Activated CD8-positive, alpha-beta T cell treated with anti-CD3 and anti-CD28 coated beads, Interleukin-2, amount 10 ng/mL, durations not matched to agents 7 days and 5 days (primary cell): ENCODE data around the gene KRT75. TPM values are rescaled to one million over a fixed set of nuclear protein-coding genes. Genes with fewer than 3 reads are reported as not detected.
"Not testable (repeated sequence)": the region's sequence is repeated elsewhere in the genome, so short reads cannot be mapped to it uniquely, and the experiment has no call there.

Experiments used
- ATAC-seq: fragments of 150-1000 bp; cut with Tn5 transposase; one replicate; pipeline ENCODE4 v1.10.0; 2021; ENCODE audit warnings: moderate library complexity
- CTCF ChIA-PET: fragments of 350-600 bp; sonication (Branson Sonifier 250); formaldehyde crosslinking; loops from one replicate; lab custom pipeline; 2021; ENCODE audit warnings: antibody characterized with exemption; lab: Charles Lee
- POLR2A ChIA-PET: fragments of 350-600 bp; sonication (Branson Sonifier 250); formaldehyde crosslinking; loops from one replicate; lab custom pipeline; 2021; ENCODE audit warnings: antibody characterized with exemption; lab: Charles Lee
- DNase-seq: peaks from one replicate; pipeline ENCODE4 v3.0.0-alpha.2; 2020
- H3K27ac Mint-ChIP-seq: one replicate; pipeline ENCODE4 v1.8.0; 2021; ENCODE audit warnings: mild to moderate bottlenecking, mixed read lengths
- H3K27me3 Mint-ChIP-seq: one replicate; pipeline ENCODE4 v1.8.0; 2021; ENCODE audit warnings: low read depth, mixed read lengths
- H3K36me3 Mint-ChIP-seq: one replicate; pipeline ENCODE4 v1.8.0; 2021; ENCODE audit warnings: low read depth, mixed read lengths
- H3K4me1 Mint-ChIP-seq: one replicate; pipeline ENCODE4 v1.8.0; 2021; ENCODE audit warnings: low read depth, mixed read lengths
- H3K4me3 Mint-ChIP-seq: one replicate; pipeline ENCODE4 v1.8.0; 2021; ENCODE audit warnings: mild to moderate bottlenecking, mixed read lengths
- H3K9me3 Mint-ChIP-seq: one replicate; pipeline ENCODE4 v1.8.0; 2022; ENCODE audit warnings: mixed read lengths; ENCODE audit not compliant: insufficient read depth
- total RNA-seq, 2 experiments: library from RNA; stranded (reverse); gene quantifications; one replicate each; pipeline ENCODE4 v1.2.3, GENCODE V29; 2021

Gene KRT75
- total RNA-seq, 2 experiments from 2014 or later, result not detected

- CTCF ChIA-PET, result interaction anchor here (1.5 kb wide), 1 partner anchor 60 kb away, joined by 3 read pairs; no protein-coding TSS in a partner anchor
- POLR2A ChIA-PET, result no interaction called here
- Mint-ChIP-seq H3K4me3 (no peak overlapping the region), H3K36me3 (no peaks in the 10 kb centered on the region), H3K9me3 (no peaks in the 10 kb centered on the region), H3K4me1 (peaks cover 10% of the 10 kb centered on the region), H3K27me3 (peaks cover 22% of the 10 kb centered on the region), H3K27ac (no peak overlapping the region)
- ATAC-seq (no peak), DNase-seq (no peak)
Observed at GRCh38 chr12:52448228-52448627, 14.1 kb upstream of the KRT75 start.

- CTCF ChIA-PET, result interaction anchor here (1.5 kb wide), 1 partner anchor 61 kb away, joined by 3 read pairs; no protein-coding TSS in a partner anchor
- POLR2A ChIA-PET, H3K36me3 Mint-ChIP-seq, DNase-seq, H3K4me3 Mint-ChIP-seq, H3K9me3 Mint-ChIP-seq, H3K27ac Mint-ChIP-seq, ATAC-seq: not testable (repeated sequence)
- Mint-ChIP-seq H3K27me3 (peaks cover 27% of the 10 kb centered on the region), H3K4me1 (peaks cover 10% of the 10 kb centered on the region)
Observed at GRCh38 chr12:52447196-52447595, 13.0 kb upstream of the KRT75 start.

GRCh38 chr12:52446367-52447045, 12.3 kb upstream of the KRT75 start:
- no peak for ATAC-seq
- no peak for DNase-seq
- Mint-ChIP-seq H3K9me3 (no peaks in the 10 kb centered on the region), H3K4me3 (no peak overlapping the region), H3K27me3 (peaks cover 31% of the 10 kb centered on the region), H3K36me3 (no peaks in the 10 kb centered on the region), H3K27ac (no peak overlapping the region), H3K4me1 (peaks cover 10% of the 10 kb centered on the region)
- POLR2A ChIA-PET, result no interaction called here
- CTCF ChIA-PET, result interaction anchor here (1.5 kb wide), 1 partner anchor 61 kb away, joined by 3 read pairs; no protein-coding TSS in a partner anchor

- POLR2A ChIA-PET, result no interaction called here
Observed at GRCh38 chr12:52445876-52446275, 11.7 kb upstream of the KRT75 start.

GRCh38 chr12:52444647-52445595, 10.8 kb upstream of the KRT75 start:
- ChIA-PET CTCF (no interaction called here), POLR2A (interaction anchor here (0.7 kb wide), 1 partner anchor 434 kb away, joined by 3 read pairs; no protein-coding TSS in a partner anchor)
- no peak overlapping the region for H3K4me3 Mint-ChIP-seq
- ATAC-seq (no peak), DNase-seq (no peak)
- H3K4me1 Mint-ChIP-seq, result peaks cover 10% of the 10 kb centered on the region
- H3K27ac Mint-ChIP-seq, result no peak overlapping the region
- no peaks in the 10 kb centered on the region for H3K36me3 Mint-ChIP-seq
- H3K27me3 Mint-ChIP-seq, result peaks cover 34% of the 10 kb centered on the region
- no peaks in the 10 kb centered on the region for H3K9me3 Mint-ChIP-seq

More at GRCh38 chr12:52445876-52446275, 11.7 kb upstream of the KRT75 start:
- peaks cover 34% of the 10 kb centered on the region for H3K27me3 Mint-ChIP-seq
- no peaks in the 10 kb centered on the region for H3K9me3 Mint-ChIP-seq
- no peaks in the 10 kb centered on the region for H3K36me3 Mint-ChIP-seq
- DNase-seq (no peak), ATAC-seq (no peak)
- peaks cover 10% of the 10 kb centered on the region for H3K4me1 Mint-ChIP-seq
- H3K27ac Mint-ChIP-seq, result no peak overlapping the region
- H3K4me3 Mint-ChIP-seq, result no peak overlapping the region
- CTCF ChIA-PET, result no interaction called here

GRCh38 chr12:52443966-52444365, 9.8 kb upstream of the KRT75 start:
- H3K27me3 Mint-ChIP-seq, result peaks cover 33% of the 10 kb centered on the region
- ChIA-PET CTCF (no interaction called here), POLR2A (no interaction called here)
- no peak overlapping the region for H3K27ac Mint-ChIP-seq
- no peak overlapping the region for H3K4me3 Mint-ChIP-seq
- no peak for DNase-seq
- H3K9me3 Mint-ChIP-seq, result no peaks in the 10 kb centered on the region
- no peaks in the 10 kb centered on the region for H3K36me3 Mint-ChIP-seq
- peaks cover 10% of the 10 kb centered on the region for H3K4me1 Mint-ChIP-seq
- no peak for ATAC-seq

- Mint-ChIP-seq H3K27me3 (peaks cover 32% of the 10 kb centered on the region), H3K9me3 (no peaks in the 10 kb centered on the region), H3K36me3 (no peaks in the 10 kb centered on the region), H3K4me3 (no peak overlapping the region), H3K4me1 (peaks cover 5% of the 10 kb centered on the region), H3K27ac (no peak overlapping the region)
- CTCF ChIA-PET, result no interaction called here
- ATAC-seq (no peak), DNase-seq (no peak)
- POLR2A ChIA-PET, result no interaction called here
Observed at GRCh38 chr12:52442600-52443061, 8.5 kb upstream of the KRT75 start.

GRCh38 chr12:52441320-52441911, 7.2 kb upstream of the KRT75 start:
- no peak overlapping the region for H3K27ac Mint-ChIP-seq
- no peaks in the 10 kb centered on the region for H3K9me3 Mint-ChIP-seq
- H3K4me3 Mint-ChIP-seq, result no peak overlapping the region
- DNase-seq (no peak), ATAC-seq (no peak)
- CTCF ChIA-PET, result interaction anchor here (1.9 kb wide), 1 partner anchor 429 kb away, joined by 4 read pairs; no protein-coding TSS in a partner anchor
- H3K4me1 Mint-ChIP-seq, result peaks cover 2% of the 10 kb centered on the region
- H3K36me3 Mint-ChIP-seq, result no peaks in the 10 kb centered on the region
- peaks cover 31% of the 10 kb centered on the region for H3K27me3 Mint-ChIP-seq
- POLR2A ChIA-PET, result no interaction called here

- no peaks in the 10 kb centered on the region for H3K9me3 Mint-ChIP-seq
- CTCF ChIA-PET, result interaction anchor here (1.9 kb wide), 1 partner anchor 430 kb away, joined by 4 read pairs; no protein-coding TSS in a partner anchor
- POLR2A ChIA-PET, result no interaction called here
- peaks cover 27% of the 10 kb centered on the region for H3K27me3 Mint-ChIP-seq
- no peaks in the 10 kb centered on the region for H3K36me3 Mint-ChIP-seq
- no peak for DNase-seq
- H3K4me1 Mint-ChIP-seq, result no peaks in the 10 kb centered on the region
- H3K4me3 Mint-ChIP-seq, result no peak overlapping the region
- no peak for ATAC-seq
- H3K27ac Mint-ChIP-seq, result no peak overlapping the region
Observed at GRCh38 chr12:52440821-52441319, 6.7 kb upstream of the KRT75 start.

GRCh38 chr12:52439845-52440244, 5.7 kb upstream of the KRT75 start:
- Mint-ChIP-seq H3K27me3 (peaks cover 26% of the 10 kb centered on the region), H3K27ac (no peak overlapping the region), H3K9me3 (no peaks in the 10 kb centered on the region), H3K4me3 (no peak overlapping the region), H3K4me1 (no peaks in the 10 kb centered on the region), H3K36me3 (no peaks in the 10 kb centered on the region)
- POLR2A ChIA-PET, result no interaction called here
- CTCF ChIA-PET, result interaction anchor here (1.9 kb wide), 1 partner anchor 431 kb away, joined by 4 read pairs; no protein-coding TSS in a partner anchor
- DNase-seq (no peak), ATAC-seq (no peak)

GRCh38 chr12:52439420-52439819, 5.2 kb upstream of the KRT75 start:
- no peaks in the 10 kb centered on the region for H3K9me3 Mint-ChIP-seq
- ChIA-PET POLR2A (no interaction called here), CTCF (interaction anchor here (1.9 kb wide), 1 partner anchor 431 kb away, joined by 4 read pairs; no protein-coding TSS in a partner anchor)
- H3K36me3 Mint-ChIP-seq, result no peaks in the 10 kb centered on the region
- DNase-seq (no peak), ATAC-seq (no peak)
- H3K4me1 Mint-ChIP-seq, result no peaks in the 10 kb centered on the region
- peaks cover 23% of the 10 kb centered on the region for H3K27me3 Mint-ChIP-seq
- no peak overlapping the region for H3K4me3 Mint-ChIP-seq
- no peak overlapping the region for H3K27ac Mint-ChIP-seq
